Choroid plexus epithelial cell (primary cell): ENCODE measurements around the gene SPATA16.
"Not testable (repeated sequence)": the region's sequence is repeated elsewhere in the genome, so short reads cannot be mapped to it uniquely, and the experiment has no call there.

Experiments used
- DNase-seq: peaks from one replicate; pipeline ENCODE4 v3.0.0-alpha.2; 2010; ENCODE audit warnings: low read depth
- H3K4me3 ChIP-seq: 2 replicates; pipeline ENCODE4 v1.5.1; 2011; ENCODE audit warnings: low read depth, mild to moderate bottlenecking, control low read depth, low read length, moderate library complexity
- TF ChIP-seq, protein P1 (sequence below): conservative IDR thresholded peaks from 2 replicates; pipeline ENCODE4 v1.5.1; 2011; ENCODE audit warnings: low read depth, mild to moderate bottlenecking, control low read depth, inconsistent platforms, low read length, moderate library complexity

SPATA16 gene

DNA sequence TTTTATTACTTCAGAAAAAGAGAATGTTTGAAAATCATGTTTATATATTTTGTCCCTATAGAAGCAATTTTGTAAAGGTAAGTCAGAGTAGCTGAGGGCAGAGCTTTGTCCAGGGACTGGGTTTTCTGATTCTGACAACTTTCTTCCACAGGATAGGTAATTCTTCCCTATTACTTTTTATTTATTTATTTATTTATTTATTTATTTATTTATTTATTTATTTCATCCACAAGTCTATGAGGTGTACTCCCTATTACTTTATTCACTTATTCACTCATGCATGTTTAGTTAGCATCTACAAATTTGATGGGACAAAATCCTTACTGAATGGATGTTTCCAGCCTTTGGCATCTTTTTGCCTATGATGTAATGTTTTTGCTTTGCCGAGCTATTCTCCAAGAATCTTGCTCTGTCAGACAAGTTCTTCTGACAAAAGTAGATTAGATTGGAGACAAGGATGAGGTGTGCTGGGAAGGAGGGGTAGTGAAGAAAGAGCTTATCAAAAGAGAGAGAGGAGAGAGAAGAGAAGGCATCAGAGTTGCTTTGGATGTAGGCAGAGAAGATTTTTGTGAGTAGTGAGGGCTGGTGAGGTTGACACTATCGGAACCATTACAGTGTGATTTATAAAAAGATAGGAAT lies 119.4 kb downstream of the SPATA16 start:
- no peak overlapping the region for H3K4me3 ChIP-seq
- DNase-seq: no peak
- TF ChIP-seq, protein P1, sequence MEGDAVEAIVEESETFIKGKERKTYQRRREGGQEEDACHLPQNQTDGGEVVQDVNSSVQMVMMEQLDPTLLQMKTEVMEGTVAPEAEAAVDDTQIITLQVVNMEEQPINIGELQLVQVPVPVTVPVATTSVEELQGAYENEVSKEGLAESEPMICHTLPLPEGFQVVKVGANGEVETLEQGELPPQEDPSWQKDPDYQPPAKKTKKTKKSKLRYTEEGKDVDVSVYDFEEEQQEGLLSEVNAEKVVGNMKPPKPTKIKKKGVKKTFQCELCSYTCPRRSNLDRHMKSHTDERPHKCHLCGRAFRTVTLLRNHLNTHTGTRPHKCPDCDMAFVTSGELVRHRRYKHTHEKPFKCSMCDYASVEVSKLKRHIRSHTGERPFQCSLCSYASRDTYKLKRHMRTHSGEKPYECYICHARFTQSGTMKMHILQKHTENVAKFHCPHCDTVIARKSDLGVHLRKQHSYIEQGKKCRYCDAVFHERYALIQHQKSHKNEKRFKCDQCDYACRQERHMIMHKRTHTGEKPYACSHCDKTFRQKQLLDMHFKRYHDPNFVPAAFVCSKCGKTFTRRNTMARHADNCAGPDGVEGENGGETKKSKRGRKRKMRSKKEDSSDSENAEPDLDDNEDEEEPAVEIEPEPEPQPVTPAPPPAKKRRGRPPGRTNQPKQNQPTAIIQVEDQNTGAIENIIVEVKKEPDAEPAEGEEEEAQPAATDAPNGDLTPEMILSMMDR: no peak

DNA sequence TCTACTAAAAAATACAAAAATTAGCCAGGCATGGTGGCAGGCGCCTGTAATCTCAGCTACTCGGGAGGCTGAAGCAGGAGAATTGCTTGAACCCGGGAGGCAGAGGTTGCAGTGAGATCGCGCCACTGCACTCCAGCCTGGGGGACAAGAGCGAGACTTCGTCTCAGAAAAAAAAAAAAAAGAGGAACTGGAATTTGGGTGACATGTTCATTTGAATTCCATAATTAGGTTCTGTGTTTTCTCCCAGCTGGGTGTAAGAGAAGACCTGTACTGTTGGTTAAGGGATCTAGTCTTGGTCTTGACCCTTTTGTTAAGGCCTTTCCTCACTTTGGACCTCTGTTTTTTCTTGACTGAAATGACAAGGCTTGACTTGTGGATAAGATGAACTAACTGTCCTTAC lies 120.9 kb downstream of the SPATA16 start:
- not testable (repeated sequence) for DNase-seq, H3K4me3 ChIP-seq

DNA sequence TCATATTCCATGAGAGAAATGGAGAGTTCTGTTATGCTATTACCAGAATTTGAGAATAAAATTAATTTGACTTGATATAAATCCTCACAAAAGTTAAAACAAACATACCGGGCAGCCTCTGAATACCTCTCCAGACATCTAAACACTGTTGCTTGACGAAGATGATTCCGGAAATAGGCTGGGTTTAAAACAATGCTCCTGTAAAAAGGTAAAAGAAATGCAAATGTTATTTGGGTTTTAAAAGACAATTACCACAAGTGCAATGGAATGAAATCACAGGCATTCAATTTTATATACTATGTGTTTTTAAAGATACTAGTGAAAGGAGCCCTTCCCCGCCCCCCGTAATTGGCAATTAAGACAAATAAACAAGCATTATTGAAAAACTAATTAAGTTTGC lies 121.7 kb downstream of the SPATA16 start:
- no peak overlapping the region for H3K4me3 ChIP-seq
- TF ChIP-seq, protein P1: no peak
- DNase-seq: no peak

DNA sequence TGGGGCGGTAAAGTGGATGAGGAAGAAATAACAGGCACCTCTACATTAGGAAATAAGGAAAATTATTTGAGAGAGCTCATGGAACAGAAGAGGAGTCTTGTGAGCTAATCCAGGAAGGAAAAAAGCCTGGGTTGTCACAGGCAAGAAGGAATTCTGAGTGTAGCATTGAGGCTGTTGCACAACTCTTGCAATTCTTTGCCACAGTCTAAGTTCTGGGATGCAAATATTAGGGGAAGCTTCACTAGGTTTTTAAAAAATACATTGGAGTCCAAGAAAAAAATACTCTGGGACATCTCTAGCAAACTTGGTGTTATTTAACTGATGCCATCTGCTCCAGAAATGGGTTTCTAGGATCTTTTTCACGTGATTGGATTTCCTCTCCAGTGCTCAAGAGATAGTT lies 122.3 kb downstream of the SPATA16 start:
- DNase-seq: no peak
- TF ChIP-seq, protein P1: no peak
- no peak overlapping the region for H3K4me3 ChIP-seq

DNA sequence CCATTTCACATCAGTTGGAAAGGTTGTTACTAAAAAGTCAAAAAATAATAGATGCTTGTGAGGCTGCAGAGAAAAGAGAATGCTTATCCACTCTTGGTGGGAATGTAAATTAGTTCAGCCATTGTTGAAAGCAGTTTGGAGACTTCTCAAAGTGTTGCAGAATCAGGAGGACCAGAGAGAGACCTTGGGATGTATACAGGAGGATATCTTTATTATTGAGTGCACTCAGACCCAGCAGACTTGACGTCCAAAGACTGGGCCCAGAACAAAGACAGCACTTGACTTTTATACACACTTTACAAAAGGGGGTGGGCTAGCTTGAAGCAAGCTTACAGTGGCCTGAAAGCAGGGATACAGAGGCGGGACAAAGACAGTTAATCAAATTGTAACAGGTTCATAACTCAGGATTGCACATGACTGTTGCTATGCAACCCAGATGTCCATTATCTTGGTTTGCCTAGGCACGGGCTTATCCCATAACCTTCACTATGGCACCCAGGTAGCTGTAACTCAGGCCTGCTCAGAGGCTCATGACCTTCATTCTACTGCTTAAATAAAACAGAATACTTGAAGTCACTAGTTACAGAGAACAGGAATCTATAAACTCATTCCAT lies 127.7 kb downstream of the SPATA16 start:
- TF ChIP-seq, protein P1: no peak
- no peak for DNase-seq
- H3K4me3 ChIP-seq: no peak overlapping the region

DNA sequence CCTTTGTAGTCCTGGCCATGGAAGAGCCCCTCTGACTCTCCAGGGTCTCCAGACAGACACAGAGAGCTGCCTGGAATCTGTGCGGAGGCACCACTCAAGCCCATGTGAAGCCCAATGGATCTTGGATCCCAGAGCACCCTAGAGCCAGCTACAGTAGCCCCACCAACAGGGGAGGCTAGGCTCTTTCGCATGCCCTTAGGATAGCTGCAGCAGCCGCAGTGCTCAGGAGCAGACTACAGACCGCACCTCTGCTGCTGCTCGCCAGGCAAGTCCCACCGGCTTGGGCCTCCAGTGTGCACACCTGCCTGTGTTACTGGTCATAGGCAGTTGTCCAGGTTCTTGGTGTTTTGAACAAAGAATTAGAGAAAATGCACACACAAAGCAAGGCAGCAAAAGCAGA lies 131.6 kb downstream of the SPATA16 start:
- H3K4me3 ChIP-seq: no peak overlapping the region
- TF ChIP-seq, protein P1: no peak
- no peak for DNase-seq

DNA sequence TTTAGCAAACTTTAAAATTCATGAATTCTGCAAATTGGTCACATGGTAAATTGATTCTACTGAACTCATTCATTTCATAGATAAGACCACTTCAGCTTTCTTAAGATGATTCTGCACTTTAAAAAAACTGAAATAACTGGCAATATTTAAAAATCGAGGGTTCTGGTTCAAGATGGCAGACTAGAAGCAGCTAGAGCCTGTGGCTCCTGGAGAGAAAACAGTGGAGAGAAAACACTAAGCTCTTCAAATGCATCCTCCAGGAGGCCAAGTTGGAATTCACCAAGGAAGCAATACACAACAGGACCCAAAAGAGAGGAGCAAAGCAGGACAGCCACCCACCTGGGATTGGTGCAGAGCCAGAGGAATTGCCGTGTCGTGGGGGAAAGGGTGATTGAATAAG lies 132.1 kb downstream of the SPATA16 start:
- TF ChIP-seq, protein P1: no peak
- no peak for DNase-seq

More for the DNA sequence above, 132.1 kb downstream of the SPATA16 start:
- H3K4me3 ChIP-seq: no peak overlapping the region
